ENCODE measurements around the gene CCDC78.

DNA sequence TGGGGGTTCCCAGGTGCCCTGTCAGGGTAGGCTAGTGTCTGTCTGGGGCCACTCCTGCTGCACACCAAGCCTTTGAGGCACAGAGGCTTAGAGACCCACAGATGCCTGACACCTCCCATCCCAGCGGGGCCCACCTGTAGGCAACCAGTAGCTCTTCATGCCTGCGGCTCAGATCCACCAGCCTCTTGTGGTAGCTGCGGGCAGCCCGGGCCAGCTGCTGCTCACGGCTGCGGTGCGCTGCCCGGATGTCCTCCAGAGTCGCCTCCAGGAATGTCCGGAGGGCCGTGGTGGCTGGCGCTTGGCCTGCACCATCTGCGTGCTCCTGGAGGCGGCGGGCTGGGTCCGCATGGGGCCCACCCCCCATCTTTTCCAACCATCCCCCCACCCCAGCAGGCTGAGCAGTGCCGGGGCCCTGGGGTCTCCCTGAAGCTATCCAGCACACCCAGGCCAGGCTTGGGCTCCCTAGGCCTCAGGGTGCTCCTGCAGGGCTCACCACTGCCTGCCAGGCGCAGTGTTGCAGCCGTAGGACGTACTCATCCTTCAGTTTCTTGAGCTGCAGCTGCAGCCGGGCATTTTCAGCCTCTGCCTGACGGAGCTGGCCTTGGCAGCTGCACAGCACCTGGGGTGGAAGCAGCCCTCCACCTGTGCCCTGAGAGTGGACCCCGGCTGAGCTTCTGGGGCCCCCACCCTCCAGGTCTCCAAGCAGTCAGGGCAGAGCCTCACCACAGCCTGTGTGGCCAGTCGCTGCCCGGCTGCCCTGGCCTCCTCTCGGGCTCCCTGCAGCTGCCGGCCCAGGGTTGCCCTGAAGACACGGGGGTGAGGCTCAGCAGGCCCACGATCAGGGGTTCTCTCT is 1.8 kb downstream of the CCDC78 start:
- TF ChIP-seq, protein P1, sequence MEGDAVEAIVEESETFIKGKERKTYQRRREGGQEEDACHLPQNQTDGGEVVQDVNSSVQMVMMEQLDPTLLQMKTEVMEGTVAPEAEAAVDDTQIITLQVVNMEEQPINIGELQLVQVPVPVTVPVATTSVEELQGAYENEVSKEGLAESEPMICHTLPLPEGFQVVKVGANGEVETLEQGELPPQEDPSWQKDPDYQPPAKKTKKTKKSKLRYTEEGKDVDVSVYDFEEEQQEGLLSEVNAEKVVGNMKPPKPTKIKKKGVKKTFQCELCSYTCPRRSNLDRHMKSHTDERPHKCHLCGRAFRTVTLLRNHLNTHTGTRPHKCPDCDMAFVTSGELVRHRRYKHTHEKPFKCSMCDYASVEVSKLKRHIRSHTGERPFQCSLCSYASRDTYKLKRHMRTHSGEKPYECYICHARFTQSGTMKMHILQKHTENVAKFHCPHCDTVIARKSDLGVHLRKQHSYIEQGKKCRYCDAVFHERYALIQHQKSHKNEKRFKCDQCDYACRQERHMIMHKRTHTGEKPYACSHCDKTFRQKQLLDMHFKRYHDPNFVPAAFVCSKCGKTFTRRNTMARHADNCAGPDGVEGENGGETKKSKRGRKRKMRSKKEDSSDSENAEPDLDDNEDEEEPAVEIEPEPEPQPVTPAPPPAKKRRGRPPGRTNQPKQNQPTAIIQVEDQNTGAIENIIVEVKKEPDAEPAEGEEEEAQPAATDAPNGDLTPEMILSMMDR (IDR thresholded peaks at IDR 0.05; ENCODE audit: extremely low read depth in 1 of 2, insufficient read depth in 1 of 2, low read depth in 1 of 2, low read length in 2 of 2) = no peak
- TF ChIP-seq POLR2AphosphoS5 (IDR thresholded peaks at IDR 0.05; ENCODE audit: insufficient read depth, low read depth, low read length) (no peak), EZH2 (IDR thresholded peaks at IDR 0.05; ENCODE audit: borderline replicate concordance, low read depth, low read length, severe bottlenecking) (no peak)
- TF ChIP-seq, protein P2, sequence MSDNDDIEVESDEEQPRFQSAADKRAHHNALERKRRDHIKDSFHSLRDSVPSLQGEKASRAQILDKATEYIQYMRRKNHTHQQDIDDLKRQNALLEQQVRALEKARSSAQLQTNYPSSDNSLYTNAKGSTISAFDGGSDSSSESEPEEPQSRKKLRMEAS (IDR thresholded peaks at IDR 0.05; ENCODE audit: insufficient read depth, insufficient read length) = no peak
